ENCODE measurements around the gene FLNB. TPM values are rescaled to one million over a fixed set of nuclear protein-coding genes. Genes with fewer than 3 reads are reported as not detected.
A peak's percentile ranks its signal among the peaks of the same experiment; 100 is the strongest.

FLNB gene
- total RNA-seq, 1 experiment from 2014 or later, result 127 TPM

GRCh38 chr3:58048301-58048700 is 40.1 kb downstream of the FLNB start:
- Mint-ChIP-seq H3K36me3 (no peaks in the 10 kb centered on the region), H3K4me1 (peaks cover 71% of the 10 kb centered on the region), H3K27me3 (ENCODE audit: low read depth) (no peaks in the 10 kb centered on the region), H3K9me3 (no peaks in the 10 kb centered on the region), H3K27ac (peak overlapping the region; percentile 96), H3K4me3 (no peak overlapping the region)
- ATAC-seq (no peak), DNase-seq (ENCODE audit: low spot score) (no peak)
- CTCF ChIA-PET, result interaction anchor here (1.6 kb wide), 1 partner anchor 28 kb away, joined by 9 read pairs; no protein-coding TSS in a partner anchor
- POLR2A ChIA-PET, result interaction anchor here (2.3 to 3.3 kb wide), 2 partner anchors 27 to 40 kb away, joined by 13 to 19 read pairs; partner anchors contain the start of gene FLNB
- TF ChIP-seq HMGXB4 (CRISPR knock-in tag; IDR thresholded peaks at IDR 0.05), result no peak
- no peak for TF ChIP-seq USF2 (CRISPR knock-in tag; IDR thresholded peaks at IDR 0.05)
- TF ChIP-seq RELA (CRISPR knock-in tag; IDR thresholded peaks at IDR 0.05; ENCODE audit: borderline replicate concordance), result no peak
- TF ChIP-seq ZBTB21 (CRISPR knock-in tag; IDR thresholded peaks at IDR 0.05; ENCODE audit: borderline replicate concordance), result no peak
- no peak for TF ChIP-seq EMX1 (CRISPR knock-in tag; IDR thresholded peaks at IDR 0.05)
- no peak for TF ChIP-seq OVOL2 (CRISPR knock-in tag; IDR thresholded peaks at IDR 0.05; ENCODE audit: borderline replicate concordance)
- no peak for TF ChIP-seq NR1H2 (CRISPR knock-in tag; IDR thresholded peaks at IDR 0.05)
- no peak for TF ChIP-seq ZNF138 (CRISPR knock-in tag; conservative IDR thresholded peaks at IDR 0.05)
- no peak for TF ChIP-seq USF1 (CRISPR knock-in tag; IDR thresholded peaks at IDR 0.05)
- TF ChIP-seq IRF1 (CRISPR knock-in tag; IDR thresholded peaks at IDR 0.05), result no peak
- no peak for TF ChIP-seq FOXJ3 (CRISPR knock-in tag; IDR thresholded peaks at IDR 0.05; ENCODE audit: borderline replicate concordance)
- TF ChIP-seq ZNF121 (CRISPR knock-in tag; IDR thresholded peaks at IDR 0.05), result no peak
- no peak for TF ChIP-seq FOXK1 (CRISPR knock-in tag; IDR thresholded peaks at IDR 0.05)
- TF ChIP-seq CREB1 (CRISPR knock-in tag; IDR thresholded peaks at IDR 0.05), result no peak
- TF ChIP-seq GABPB1 (CRISPR knock-in tag; IDR thresholded peaks at IDR 0.05), result no peak
- TF ChIP-seq RORB (CRISPR knock-in tag; IDR thresholded peaks at IDR 0.05), result no peak
- no peak for TF ChIP-seq ATF1 (CRISPR knock-in tag; IDR thresholded peaks at IDR 0.05)

GRCh38 chr3:58049143-58049785 is 41.0 kb downstream of the FLNB start:
- Mint-ChIP-seq H3K9me3 (no peaks in the 10 kb centered on the region), H3K4me3 (peak overlapping the region; percentile 15), H3K4me1 (peaks cover 65% of the 10 kb centered on the region), H3K27me3 (ENCODE audit: low read depth) (no peaks in the 10 kb centered on the region), H3K27ac (peak overlapping the region; percentile 96), H3K36me3 (no peaks in the 10 kb centered on the region)
- CTCF ChIA-PET, result interaction anchor here (0.6 to 1.6 kb wide), 4 partner anchors 29 to 257 kb away, joined by 3 to 9 read pairs (median 4); partner anchors contain the start of genes HTD2 and RPP14
- DNase-seq (ENCODE audit: low spot score) (peak; percentile 59), ATAC-seq (peak; percentile 95)
- POLR2A ChIA-PET, result interaction anchor here (0.7 to 3.3 kb wide), 5 partner anchors 11 to 41 kb away, joined by 3 to 19 read pairs (median 9); partner anchors contain the start of gene FLNB
- TF ChIP-seq E2F5 (CRISPR knock-in tag; IDR thresholded peaks at IDR 0.05), result no peak
- TF ChIP-seq ETV6 (CRISPR knock-in tag; IDR thresholded peaks at IDR 0.05), result 0 out of 2 replicates have a peak, but pooled peaks have one; percentile 18
- no peak for TF ChIP-seq FOXP1 (CRISPR knock-in tag; IDR thresholded peaks at IDR 0.05; ENCODE audit: borderline replicate concordance)
- TF ChIP-seq ZBTB21 (CRISPR knock-in tag; IDR thresholded peaks at IDR 0.05; ENCODE audit: borderline replicate concordance), result peak; percentile 90; the same call in 1 of the 2 replicates
- no peak for TF ChIP-seq ZNF219 (CRISPR knock-in tag; IDR thresholded peaks at IDR 0.05; ENCODE audit: borderline replicate concordance)
- TF ChIP-seq PRDM15 (CRISPR knock-in tag; IDR thresholded peaks at IDR 0.05), result no peak
- no peak for TF ChIP-seq SP1 (CRISPR knock-in tag; conservative IDR thresholded peaks at IDR 0.05)
- peak; percentile 66; the same call in 1 of the 2 replicates for TF ChIP-seq TEAD1 (CRISPR knock-in tag; IDR thresholded peaks at IDR 0.05)
- no peak for TF ChIP-seq PRRX2 (CRISPR knock-in tag; IDR thresholded peaks at IDR 0.05)
- TF ChIP-seq FOXJ3 (CRISPR knock-in tag; IDR thresholded peaks at IDR 0.05; ENCODE audit: borderline replicate concordance), result no peak
- no peak for TF ChIP-seq ZNF396 (CRISPR knock-in tag; IDR thresholded peaks at IDR 0.05; ENCODE audit: borderline replicate concordance)
- no peak for TF ChIP-seq ZNF671 (CRISPR knock-in tag; IDR thresholded peaks at IDR 0.05)
- no peak for TF ChIP-seq ZNF317 (CRISPR knock-in tag; IDR thresholded peaks at IDR 0.05; ENCODE audit: borderline replicate concordance, low read depth)
